HG02759 (cell line): Measurements from ENCODE around the gene IFITM10.

Experiments
- ATAC-seq: cut with Tn5 transposase; IDR thresholded peaks from one replicate; pipeline ENCODE4 v1.9.1; 2021; ENCODE audit warnings: mild to moderate bottlenecking, moderate library complexity; ENCODE audit not compliant: unreplicated experiment

IFITM10 gene

GRCh38 chr11:1742371-1742770, 8.0 kb downstream of the IFITM10 start:
- ATAC-seq = no peak

DNA sequence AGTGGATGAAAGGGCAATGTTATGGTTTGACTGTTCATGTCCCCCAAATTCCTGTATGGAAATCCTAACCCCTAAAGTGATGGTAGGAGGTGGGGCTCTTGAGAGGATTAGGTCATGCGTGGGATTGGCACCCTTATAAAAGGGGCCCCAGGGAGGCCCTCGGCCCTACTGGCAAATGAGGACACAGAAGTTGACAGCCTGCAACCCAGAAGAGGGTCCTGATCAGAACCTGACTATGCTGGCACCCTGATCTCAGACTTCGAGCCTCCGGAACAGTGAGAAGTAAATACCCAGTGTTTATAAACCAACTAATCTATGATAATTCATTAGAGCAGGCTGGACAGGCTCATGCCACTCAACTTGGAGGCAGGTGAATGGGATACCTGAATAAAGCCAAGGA, 8.7 kb downstream of the IFITM10 start:
- no peak for ATAC-seq

- ATAC-seq = no peak
These were observed 9.4 kb downstream of the IFITM10 start for GRCh38 chr11:1740786-1741530.

DNA sequence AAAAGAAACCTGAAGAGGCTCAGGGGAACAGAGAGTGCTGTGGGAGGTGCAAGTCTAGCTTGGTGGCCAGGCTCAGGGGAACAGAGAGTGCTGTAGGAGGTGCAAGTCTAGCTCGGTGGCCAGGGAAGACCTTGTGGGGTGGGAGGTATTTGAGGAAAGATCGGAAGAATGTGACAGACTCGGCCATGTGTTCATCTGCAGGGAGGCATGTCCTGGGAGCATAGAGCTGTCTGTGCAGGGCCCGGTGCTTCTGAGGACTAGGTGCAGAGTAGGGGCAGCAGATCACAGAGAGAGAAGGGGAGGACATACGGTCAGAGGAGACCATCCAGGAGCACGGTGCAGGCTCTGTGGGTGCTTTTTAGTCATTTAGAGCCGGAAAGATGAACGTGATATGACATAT, 10.8 kb downstream of the IFITM10 start:
- ATAC-seq = no peak

DNA sequence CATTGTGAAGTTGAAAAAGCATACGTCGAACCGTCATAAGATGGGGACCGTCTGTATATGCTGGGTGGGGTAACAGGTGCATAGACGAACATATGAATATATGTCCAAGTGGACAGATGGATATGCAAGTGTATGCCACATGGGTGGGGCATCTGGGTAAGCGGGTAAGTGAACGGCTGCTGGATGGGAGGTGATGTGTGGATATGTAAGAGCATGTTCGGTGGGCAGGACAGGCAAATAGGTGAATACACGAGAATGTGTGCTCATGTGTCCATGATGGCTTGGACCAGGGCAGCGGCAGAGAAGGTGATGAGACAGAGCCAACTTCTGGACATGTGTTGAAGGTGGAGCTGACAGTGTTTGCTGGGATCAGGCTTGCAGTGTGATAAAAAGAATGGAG, 12.0 kb downstream of the IFITM10 start:
- no peak for ATAC-seq

GRCh38 chr11:1737080-1737757, 13.2 kb downstream of the IFITM10 start:
- ATAC-seq = no peak

DNA sequence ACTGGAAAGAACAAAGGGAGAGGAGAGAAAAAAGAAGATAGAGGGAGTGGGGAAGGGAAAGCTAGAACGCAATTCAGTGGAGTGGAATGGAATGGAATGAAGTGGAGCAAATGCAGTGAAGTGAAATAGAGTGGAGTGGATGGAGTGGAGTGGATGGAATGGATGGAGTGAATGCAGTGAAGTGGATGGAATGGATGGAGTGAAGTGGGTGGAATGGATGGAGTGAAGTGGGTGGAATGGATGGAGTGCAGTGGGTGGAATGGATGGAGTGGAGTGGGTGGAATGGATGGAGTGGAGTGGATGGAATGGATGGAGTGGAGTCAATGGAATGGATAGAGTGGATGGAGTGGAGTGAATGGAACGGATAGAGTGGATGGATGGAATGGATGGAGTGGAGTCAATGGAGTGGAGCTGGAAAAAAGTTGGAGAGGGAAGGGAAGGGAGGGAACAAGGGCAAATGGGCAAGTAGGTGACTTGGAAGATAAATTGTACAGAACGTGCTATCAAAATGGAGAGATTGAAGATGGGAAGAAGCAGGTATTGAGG, 13.9 kb downstream of the IFITM10 start:
- no peak for ATAC-seq

DNA sequence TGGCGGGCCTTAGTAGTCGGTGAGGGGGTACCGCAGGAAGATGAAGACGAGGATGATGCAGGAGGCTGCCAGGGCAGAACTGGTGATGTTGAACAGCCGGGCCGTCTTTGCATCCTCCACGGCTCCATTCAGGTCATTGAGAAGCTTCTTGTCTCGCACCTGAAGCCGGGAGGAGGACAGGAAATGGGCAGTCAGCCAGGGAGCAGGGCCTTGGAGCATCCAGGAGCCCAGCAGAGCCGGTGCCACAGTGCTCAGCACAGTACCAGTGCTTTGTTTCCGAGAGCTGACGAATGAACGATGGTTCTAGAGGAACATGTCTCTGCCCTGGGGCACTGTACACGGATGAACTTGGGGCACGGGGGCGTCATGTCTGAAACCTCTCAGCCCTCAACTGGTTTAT, 15.1 kb downstream of the IFITM10 start:
- ATAC-seq = no peak

GRCh38 chr11:1734641-1735081, 15.7 kb downstream of the IFITM10 start:
- no peak for ATAC-seq

DNA sequence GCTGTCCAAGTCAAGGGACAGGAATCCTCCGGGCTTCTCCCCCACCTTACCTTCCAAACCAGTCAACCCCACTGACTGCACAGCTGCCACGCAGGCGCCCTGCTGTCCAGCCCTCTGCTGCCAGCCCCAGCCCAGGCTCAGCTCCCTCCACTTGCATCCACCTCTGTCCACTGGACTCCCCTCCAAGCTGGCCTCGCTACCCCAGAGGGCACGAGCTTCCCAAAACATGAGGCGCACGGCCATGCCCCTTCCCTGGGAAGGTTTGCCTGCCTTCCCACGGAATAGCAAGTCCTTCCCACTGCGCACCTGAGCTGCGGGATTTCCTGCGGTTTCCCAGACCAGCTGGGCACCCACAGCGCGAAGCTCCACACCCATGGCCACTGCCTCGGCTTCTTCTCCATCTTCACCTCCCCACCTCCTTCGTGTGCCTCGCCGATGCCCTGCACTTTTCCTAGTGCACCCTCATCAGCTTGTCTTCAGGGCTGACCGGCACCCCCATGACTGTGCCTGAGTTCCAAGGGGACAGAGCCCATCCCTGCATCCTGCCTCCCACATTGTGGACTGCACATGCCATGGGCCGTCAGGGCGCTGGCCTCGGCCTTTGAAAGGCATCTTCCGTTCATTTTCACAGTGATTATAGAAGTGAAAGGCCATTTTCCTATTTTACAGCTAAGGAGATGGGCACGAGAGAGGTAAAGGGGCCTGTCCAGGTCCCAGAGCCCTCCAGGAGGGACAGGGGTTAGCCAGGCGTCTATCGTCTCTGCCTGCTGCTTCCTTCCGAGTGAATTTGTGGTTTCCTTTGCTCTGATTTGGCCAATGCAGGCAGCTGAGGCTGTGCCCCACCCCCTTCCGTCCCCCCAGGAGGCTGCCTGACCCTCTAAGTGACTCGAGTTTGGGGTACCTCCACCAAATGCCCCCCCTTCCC, 16.4 kb downstream of the IFITM10 start:
- no peak for ATAC-seq

- no peak for ATAC-seq
These were observed 17.2 kb downstream of the IFITM10 start for GRCh38 chr11:1733009-1733715.

- no peak for ATAC-seq
These were observed 17.9 kb downstream of the IFITM10 start for GRCh38 chr11:1732418-1733008.

DNA sequence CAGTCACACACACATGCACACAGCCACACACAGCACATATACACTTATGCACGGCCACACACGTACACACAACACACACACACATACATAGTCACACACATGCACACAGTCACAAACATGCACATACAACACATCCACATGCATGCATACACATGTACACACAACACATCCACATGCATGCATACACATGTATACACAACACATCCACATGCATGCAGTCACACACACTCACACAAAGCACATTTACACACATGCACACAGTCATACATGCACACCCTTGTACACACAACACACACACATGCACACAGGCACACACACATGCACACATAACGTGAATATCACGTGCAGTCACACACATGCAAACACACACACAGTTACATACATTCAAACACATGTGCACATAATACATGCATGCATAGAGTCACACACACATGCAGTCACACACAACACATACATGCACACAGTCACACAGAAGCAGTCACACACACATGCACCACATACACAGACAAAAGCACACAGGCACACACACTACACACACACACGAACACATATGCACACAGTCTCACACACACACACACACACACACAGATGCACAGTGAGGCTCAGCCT, 18.8 kb downstream of the IFITM10 start:
- ATAC-seq = no peak

GRCh38 chr11:1730059-1730629, 20.3 kb downstream of the IFITM10 start:
- no peak for ATAC-seq

DNA sequence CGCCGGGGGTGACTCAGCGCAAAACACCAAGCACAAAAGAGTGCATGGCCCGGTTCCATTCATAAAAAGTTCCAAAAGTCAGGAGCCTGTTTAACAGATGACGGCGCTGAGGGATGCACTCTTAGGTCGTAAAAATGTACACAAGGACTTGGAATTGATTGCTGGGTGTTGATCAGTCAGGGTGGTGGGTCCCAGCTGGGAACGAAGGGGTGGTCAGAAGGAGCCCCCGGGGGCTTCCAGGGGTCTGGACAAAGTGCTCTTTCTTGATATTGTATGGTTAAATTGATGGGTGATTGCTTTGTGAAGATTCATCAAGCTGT, 20.7 kb downstream of the IFITM10 start:
- ATAC-seq = no peak

DNA sequence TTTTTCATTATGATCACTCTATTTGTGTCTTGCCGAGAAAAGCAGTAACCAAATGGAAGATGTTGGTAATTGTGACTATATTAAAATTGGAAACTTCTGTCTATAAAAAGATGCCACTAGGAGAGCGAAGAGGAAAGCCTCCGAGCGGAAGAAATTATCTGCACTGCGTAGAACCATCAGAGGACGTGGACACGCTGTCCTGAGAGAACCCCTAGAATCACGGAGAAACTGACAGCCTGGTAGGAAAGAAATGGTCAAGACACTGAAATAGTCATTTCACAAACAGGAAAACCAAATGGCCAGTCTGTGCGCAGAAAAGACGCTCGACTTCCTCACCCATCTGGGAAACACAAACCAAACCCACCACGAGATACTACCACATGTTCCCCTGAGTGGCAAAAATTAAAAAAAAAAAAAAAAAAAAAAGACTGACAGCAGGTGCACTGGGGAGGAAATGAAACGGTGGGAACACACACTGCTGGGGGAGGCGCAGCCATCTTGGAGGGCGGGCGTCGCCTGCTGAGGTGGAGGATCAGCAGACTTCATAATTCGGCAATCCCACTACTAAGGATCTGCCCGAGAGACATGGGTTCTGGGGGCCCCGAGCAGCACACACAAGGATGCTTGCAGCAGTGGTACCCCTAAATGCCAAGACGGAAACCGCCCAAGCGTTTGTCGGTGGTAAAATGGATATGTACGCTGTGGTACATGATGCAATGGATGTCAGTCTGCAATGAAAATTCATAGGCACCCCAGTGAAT, 21.3 kb downstream of the IFITM10 start:
- ATAC-seq = no peak

- ATAC-seq = no peak
These were observed 22.1 kb downstream of the IFITM10 start for GRCh38 chr11:1728301-1728700.

- ATAC-seq = no peak
These were observed 22.5 kb downstream of the IFITM10 start for GRCh38 chr11:1727861-1728260.
